Measurements from ENCODE around the gene GLI2.

DNA sequence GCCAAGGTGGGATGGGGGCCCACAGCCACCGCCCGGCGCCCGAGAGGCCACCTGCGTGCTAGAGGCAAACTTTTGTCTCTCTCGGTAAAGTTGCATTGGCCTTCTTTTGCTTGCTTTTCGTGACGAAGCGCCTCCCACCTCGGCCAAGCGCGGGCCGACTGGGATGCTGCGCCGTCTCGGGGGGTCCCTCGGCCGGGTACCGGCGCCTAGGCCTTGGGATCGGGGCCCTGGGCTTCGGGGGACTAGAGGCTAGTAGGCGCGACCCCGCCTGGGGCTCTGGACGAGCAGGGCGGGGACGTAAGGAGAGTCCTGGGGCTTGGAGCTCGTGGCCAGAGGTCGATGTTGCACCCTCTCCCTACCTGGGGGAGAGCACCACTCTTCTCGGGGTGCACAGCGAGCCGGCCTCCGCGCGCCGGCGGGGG is 545 bp downstream of the GLI2 start:
- TF ChIP-seq CTCF (IDR thresholded peaks at IDR 0.05) (no peak), POLR2A (IDR thresholded peaks at IDR 0.05) (no peak)
